ENCODE results near the gene CRCP. TPM values are rescaled to one million over a fixed set of nuclear protein-coding genes. Genes with fewer than 3 reads are reported as not detected.

CRCP gene
- total and polyA plus RNA-seq, 4 donors: 13.0 to 52.6 (median 18.4) TPM

DNA sequence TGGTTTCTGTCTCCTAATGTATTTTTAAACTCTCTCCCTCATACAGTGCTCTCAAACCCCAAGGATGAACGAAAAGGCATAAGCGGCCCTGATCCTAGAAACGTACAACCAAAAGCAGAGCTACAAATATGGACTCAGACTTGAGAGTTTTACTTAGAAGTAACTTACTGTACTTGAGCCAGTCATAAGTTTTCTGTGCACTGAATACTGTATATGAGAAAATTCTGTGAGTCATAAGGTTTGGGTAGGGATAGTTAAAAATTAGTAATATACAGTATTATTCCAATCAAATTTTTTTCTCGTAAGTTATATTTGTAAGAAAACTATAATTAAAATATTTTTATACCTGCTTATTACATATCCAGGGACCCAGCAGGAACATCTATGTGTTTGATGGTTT lies 44.9 kb upstream of the CRCP start:
- TF ChIP-seq SP1 (IDR thresholded peaks at IDR 0.05): no peak
- no peak for TF ChIP-seq YY1 (IDR thresholded peaks at IDR 0.05)
- TF ChIP-seq, protein P1, sequence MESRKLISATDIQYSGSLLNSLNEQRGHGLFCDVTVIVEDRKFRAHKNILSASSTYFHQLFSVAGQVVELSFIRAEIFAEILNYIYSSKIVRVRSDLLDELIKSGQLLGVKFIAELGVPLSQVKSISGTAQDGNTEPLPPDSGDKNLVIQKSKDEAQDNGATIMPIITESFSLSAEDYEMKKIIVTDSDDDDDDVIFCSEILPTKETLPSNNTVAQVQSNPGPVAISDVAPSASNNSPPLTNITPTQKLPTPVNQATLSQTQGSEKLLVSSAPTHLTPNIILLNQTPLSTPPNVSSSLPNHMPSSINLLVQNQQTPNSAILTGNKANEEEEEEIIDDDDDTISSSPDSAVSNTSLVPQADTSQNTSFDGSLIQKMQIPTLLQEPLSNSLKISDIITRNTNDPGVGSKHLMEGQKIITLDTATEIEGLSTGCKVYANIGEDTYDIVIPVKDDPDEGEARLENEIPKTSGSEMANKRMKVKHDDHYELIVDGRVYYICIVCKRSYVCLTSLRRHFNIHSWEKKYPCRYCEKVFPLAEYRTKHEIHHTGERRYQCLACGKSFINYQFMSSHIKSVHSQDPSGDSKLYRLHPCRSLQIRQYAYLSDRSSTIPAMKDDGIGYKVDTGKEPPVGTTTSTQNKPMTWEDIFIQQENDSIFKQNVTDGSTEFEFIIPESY (IDR thresholded peaks at IDR 0.05): no peak
- TF ChIP-seq, protein P2, sequence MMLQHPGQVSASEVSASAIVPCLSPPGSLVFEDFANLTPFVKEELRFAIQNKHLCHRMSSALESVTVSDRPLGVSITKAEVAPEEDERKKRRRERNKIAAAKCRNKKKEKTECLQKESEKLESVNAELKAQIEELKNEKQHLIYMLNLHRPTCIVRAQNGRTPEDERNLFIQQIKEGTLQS (IDR thresholded peaks at IDR 0.05): no peak
- TF ChIP-seq FOXA2 (IDR thresholded peaks at IDR 0.05): no peak
- no peak for TF ChIP-seq JUND (IDR thresholded peaks at IDR 0.05)
- TF ChIP-seq GABPA (IDR thresholded peaks at IDR 0.05 in 1 of 2, conservative IDR thresholded peaks at IDR 0.05 in 1 of 2): no peak
- TF ChIP-seq, protein P3, sequence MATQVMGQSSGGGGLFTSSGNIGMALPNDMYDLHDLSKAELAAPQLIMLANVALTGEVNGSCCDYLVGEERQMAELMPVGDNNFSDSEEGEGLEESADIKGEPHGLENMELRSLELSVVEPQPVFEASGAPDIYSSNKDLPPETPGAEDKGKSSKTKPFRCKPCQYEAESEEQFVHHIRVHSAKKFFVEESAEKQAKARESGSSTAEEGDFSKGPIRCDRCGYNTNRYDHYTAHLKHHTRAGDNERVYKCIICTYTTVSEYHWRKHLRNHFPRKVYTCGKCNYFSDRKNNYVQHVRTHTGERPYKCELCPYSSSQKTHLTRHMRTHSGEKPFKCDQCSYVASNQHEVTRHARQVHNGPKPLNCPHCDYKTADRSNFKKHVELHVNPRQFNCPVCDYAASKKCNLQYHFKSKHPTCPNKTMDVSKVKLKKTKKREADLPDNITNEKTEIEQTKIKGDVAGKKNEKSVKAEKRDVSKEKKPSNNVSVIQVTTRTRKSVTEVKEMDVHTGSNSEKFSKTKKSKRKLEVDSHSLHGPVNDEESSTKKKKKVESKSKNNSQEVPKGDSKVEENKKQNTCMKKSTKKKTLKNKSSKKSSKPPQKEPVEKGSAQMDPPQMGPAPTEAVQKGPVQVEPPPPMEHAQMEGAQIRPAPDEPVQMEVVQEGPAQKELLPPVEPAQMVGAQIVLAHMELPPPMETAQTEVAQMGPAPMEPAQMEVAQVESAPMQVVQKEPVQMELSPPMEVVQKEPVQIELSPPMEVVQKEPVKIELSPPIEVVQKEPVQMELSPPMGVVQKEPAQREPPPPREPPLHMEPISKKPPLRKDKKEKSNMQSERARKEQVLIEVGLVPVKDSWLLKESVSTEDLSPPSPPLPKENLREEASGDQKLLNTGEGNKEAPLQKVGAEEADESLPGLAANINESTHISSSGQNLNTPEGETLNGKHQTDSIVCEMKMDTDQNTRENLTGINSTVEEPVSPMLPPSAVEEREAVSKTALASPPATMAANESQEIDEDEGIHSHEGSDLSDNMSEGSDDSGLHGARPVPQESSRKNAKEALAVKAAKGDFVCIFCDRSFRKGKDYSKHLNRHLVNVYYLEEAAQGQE (IDR thresholded peaks at IDR 0.05): no peak
- TF ChIP-seq TAF1 (conservative IDR thresholded peaks at IDR 0.05): no peak
- no peak for TF ChIP-seq RAD21 (IDR thresholded peaks at IDR 0.05)
- Histone ChIP-seq H3K27me3 (ENCODE audit: control insufficient read depth in 4 of 4, insufficient read depth in 4 of 4, low read length in 3 of 4) (no peaks in the 10 kb centered on the region), H3K36me3 (ENCODE audit: control insufficient read depth in 4 of 4, insufficient read depth in 3 of 4, low read depth in 1 of 4, low read length in 3 of 4) (no peaks in the 10 kb centered on the region), H3K4me1 (ENCODE audit: control insufficient read depth in 4 of 4, insufficient read depth in 4 of 4, low read length in 3 of 4) (no peaks in the 10 kb centered on the region), H3K27ac (ENCODE audit: low read depth in 1 of 2, low read length in 2 of 2) (no peak overlapping the region), H3K9me3 (ENCODE audit: control insufficient read depth in 4 of 4, low read length in 3 of 4) (no peaks in the 10 kb centered on the region), H3K9ac (ENCODE audit: low read depth in 1 of 2, low read length in 2 of 2) (no peak overlapping the region), H3K4me3 (ENCODE audit: low read depth in 1 of 3, low read length in 3 of 3) (no peak overlapping the region)
- 93% methylated on average over 4 of the region's 4 CpGs for WGBS
- DNase-seq (ENCODE audit: low spot score): no peak

DNA sequence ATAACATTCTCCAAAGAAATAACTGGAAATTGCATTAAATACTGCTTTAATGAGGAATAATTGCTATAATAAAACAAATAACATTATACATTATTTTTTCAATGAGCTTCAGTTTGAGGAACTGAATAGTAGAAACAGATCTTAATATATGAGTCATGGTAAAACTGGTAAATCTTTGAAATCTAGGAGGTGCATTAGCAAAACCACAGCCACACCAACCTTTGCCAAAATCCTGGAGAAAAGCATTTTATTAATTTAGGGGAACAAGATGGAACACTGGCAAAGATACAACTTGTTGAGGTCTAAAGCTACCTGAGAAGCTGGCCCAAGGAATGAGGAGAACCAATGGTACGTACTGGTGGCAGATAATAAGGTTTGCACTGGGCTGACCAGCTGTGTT lies 44.4 kb upstream of the CRCP start:
- Histone ChIP-seq H3K9ac (ENCODE audit: low read depth in 1 of 2, low read length in 2 of 2) (no peak overlapping the region), H3K4me1 (ENCODE audit: control insufficient read depth in 4 of 4, insufficient read depth in 4 of 4, low read length in 3 of 4) (peaks cover 0 to 2% (median under 1%) of the 10 kb centered on the region in 4 donors), H3K9me3 (ENCODE audit: control insufficient read depth in 4 of 4, low read length in 3 of 4) (no peaks in the 10 kb centered on the region), H3K4me3 (ENCODE audit: low read depth in 1 of 3, low read length in 3 of 3) (no peak overlapping the region), H3K27ac (ENCODE audit: low read depth in 1 of 2, low read length in 2 of 2) (no peak overlapping the region), H3K27me3 (ENCODE audit: control insufficient read depth in 4 of 4, insufficient read depth in 4 of 4, low read length in 3 of 4) (no peaks in the 10 kb centered on the region), H3K36me3 (ENCODE audit: control insufficient read depth in 4 of 4, insufficient read depth in 3 of 4, low read depth in 1 of 4, low read length in 3 of 4) (no peaks in the 10 kb centered on the region)
- no peak for TF ChIP-seq JUND (IDR thresholded peaks at IDR 0.05)
- TF ChIP-seq HNF4G (IDR thresholded peaks at IDR 0.05): no peak
- TF ChIP-seq FOXA2 (IDR thresholded peaks at IDR 0.05): no peak
- TF ChIP-seq, protein P4, sequence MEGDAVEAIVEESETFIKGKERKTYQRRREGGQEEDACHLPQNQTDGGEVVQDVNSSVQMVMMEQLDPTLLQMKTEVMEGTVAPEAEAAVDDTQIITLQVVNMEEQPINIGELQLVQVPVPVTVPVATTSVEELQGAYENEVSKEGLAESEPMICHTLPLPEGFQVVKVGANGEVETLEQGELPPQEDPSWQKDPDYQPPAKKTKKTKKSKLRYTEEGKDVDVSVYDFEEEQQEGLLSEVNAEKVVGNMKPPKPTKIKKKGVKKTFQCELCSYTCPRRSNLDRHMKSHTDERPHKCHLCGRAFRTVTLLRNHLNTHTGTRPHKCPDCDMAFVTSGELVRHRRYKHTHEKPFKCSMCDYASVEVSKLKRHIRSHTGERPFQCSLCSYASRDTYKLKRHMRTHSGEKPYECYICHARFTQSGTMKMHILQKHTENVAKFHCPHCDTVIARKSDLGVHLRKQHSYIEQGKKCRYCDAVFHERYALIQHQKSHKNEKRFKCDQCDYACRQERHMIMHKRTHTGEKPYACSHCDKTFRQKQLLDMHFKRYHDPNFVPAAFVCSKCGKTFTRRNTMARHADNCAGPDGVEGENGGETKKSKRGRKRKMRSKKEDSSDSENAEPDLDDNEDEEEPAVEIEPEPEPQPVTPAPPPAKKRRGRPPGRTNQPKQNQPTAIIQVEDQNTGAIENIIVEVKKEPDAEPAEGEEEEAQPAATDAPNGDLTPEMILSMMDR (IDR thresholded peaks at IDR 0.05; ENCODE audit: low read depth, low read length, missing input control): no peak
- no peak for TF ChIP-seq YY1 (IDR thresholded peaks at IDR 0.05)
- TF ChIP-seq, protein P3 (IDR thresholded peaks at IDR 0.05): no peak
- no peak for TF ChIP-seq HNF4A (conservative IDR thresholded peaks at IDR 0.05)
- TF ChIP-seq FOXA1 (IDR thresholded peaks at IDR 0.05): no peak
- no peak for TF ChIP-seq RAD21 (IDR thresholded peaks at IDR 0.05)
- TF ChIP-seq GABPA (IDR thresholded peaks at IDR 0.05 in 1 of 2, conservative IDR thresholded peaks at IDR 0.05 in 1 of 2): no peak
- TF ChIP-seq SP1 (IDR thresholded peaks at IDR 0.05): no peak
- TF ChIP-seq TAF1 (conservative IDR thresholded peaks at IDR 0.05): no peak
- no peak for TF ChIP-seq RXRA (IDR thresholded peaks at IDR 0.05)
- TF ChIP-seq NR2F2 (IDR thresholded peaks at IDR 0.05): no peak
- TF ChIP-seq, protein P1 (IDR thresholded peaks at IDR 0.05): no peak
- TF ChIP-seq EGR1 (IDR thresholded peaks at IDR 0.05; ENCODE audit: low read depth in 2 of 2): no peak
- TF ChIP-seq, protein P2 (IDR thresholded peaks at IDR 0.05): no peak
- TF ChIP-seq, protein P5, sequence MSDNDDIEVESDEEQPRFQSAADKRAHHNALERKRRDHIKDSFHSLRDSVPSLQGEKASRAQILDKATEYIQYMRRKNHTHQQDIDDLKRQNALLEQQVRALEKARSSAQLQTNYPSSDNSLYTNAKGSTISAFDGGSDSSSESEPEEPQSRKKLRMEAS (IDR thresholded peaks at IDR 0.05): no peak
- no peak for DNase-seq (ENCODE audit: low spot score)
- 97% methylated on average over 1 of the region's 1 CpG for WGBS

Data from liver (tissue), 9 donors.